Measurements from ENCODE around the gene RAB30.

Gene RAB30

DNA sequence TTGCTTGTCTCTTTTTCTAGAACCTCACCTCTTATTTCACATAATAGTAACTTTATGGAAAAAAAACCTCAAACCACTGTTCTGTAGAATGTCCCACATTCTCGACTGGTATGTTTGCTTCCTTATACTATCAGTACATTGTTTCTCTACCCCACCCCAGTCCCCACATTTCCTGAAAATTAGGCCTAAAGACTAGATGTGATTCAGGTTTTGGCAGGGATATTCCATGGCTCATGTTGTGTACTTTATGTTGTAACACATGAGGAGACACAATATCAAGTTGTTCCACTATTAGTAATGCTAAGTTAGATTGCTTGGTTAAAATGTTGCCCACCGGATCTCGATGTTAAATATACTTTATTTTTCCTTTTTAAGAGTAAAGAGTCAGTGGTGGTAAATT lies 135.4 kb downstream of the RAB30 start:
- no peak for DNase-seq

DNA sequence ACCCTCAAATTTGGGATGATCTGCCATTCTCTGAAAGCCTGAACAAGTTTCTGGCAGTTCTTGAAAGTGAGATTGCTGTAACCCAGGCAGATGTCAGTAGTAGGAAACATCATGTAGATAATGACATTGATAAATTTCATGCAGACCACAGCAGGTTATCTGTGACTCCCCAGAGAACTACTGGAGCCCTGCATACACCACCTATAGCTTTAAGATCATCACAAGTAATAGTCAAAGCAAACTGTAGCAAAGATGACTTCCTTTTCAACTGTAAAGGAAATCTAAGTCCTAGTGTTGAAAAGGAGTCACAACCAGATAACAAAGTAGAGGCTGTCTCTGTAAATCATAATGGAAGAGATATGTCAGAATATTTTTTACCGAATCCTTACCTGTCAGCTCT lies 139.1 kb downstream of the RAB30 start:
- DNase-seq = no peak

DNA sequence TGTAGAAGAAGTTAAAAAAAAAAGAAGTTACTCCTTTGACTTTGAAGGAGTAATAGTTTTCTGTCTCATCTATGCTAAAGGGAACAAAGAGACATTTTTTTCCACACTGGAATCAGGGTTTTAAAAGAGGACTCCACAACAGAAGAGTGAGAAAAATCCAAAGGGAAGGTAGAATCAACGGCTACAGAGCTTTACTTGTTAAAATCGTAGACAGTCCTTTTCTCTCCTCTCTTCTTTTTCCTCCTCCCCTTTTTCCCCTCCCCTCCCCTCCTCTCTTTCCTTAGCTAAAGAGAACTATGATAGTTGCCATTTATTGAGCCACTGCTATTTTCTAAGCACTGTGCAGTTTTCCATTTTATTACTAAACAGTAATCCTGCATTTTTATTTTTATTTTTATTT lies 141.0 kb downstream of the RAB30 start:
- no peak for DNase-seq

DNA sequence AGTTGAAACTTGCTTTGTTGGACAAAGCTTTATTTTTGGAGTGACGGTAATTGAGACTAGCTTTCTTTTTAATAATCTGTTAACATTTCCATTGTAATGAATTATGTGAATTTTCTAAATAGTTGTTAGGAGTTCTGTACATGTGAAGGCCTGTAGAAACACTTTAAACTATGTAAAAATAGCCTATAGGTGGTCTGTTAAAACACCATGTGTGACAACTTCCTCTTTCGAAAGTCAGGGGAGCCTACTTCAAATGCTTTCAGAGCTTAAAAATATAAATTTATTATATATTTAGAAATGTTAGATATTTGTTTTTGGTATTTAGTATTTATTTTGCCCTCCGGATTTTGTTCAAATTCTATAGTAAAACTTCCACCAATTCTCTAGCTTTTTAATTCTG lies 141.5 kb downstream of the RAB30 start:
- no peak for DNase-seq

DNA sequence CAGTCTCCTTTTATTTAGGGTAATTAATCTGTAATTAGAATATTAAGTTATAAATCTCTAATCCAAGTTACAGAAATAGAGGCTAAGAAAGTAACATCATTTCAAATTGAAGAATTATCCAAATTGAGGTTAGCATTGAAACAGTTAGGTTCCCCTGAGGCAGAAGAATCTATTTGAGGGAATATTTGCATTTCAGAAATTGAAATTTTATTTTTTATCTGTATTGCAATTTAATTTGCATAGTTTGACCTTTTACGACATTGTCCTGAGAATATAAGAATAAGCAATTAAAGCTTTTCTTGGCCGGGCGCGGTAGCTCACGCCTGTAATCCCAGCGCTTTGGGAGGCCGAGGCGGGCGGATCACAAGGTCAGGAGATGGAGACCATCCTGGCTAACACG lies 142.6 kb downstream of the RAB30 start:
- DNase-seq = no peak

DNA sequence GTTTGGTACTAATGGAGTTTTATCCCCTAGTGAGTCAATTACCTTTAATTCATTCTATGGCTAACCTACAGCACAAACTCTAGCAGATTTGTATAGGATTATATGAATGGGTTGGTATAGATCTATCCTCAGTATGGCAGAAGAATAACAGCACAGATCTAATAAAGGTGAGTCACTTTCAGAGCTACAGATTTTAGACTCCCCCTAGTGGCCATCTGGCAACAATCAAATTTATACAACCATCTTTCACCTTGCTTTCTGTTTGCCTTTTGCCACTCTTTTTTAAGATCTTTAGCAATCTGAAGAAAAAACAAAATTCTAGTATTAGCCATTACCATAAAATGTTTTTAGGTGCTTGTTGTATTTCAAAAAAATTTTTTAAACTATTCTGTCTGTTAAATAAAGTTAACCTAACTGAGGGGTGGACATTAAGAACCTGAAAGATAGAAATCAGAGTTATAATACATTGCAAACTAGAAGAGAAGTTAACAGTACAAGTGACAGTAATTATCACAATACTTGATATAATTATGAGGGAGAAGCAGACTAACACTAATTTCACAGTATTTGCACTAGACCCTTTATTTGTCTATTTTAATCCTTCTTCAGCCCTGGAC lies 144.3 kb downstream of the RAB30 start:
- DNase-seq = peak; percentile 7

DNA sequence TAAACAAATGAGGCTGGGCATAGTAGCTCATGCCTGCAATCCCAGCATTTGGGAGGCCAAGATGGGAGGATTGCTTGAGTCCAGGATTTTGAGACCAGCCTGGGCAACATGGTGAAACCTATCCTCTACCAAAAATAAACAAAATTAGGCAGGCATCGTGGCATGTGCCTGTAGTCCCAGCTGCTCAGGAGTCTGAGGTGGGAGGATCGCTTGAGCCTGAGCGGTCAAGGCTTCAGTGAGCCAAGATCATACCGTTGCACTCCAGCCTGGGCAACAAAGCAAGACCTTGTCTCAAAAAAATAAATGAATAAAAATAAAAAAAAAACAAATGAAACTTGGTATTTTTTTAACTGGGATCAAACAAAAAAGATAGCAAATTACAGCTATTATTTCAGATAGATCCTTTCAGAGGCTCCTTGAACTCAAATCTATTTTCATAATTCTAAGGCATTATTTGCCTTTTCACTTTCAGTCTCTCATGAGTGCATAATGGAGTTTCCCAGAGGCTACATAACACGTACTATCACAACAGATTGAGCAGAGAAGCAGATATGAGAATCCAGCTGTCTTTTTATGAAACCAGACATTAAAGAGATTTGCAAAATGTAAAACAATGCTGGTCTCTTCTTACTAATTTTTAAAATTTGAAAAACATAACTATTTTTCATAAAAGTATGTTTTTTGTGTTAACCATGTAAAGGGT lies 147.0 kb downstream of the RAB30 start:
- DNase-seq = no peak
